Measurements from ENCODE around the gene ARFIP1.
"Not testable (repeated sequence)": the region's sequence is repeated elsewhere in the genome, so short reads cannot be mapped to it uniquely, and the experiment has no call there.

The ARFIP1 gene

DNA sequence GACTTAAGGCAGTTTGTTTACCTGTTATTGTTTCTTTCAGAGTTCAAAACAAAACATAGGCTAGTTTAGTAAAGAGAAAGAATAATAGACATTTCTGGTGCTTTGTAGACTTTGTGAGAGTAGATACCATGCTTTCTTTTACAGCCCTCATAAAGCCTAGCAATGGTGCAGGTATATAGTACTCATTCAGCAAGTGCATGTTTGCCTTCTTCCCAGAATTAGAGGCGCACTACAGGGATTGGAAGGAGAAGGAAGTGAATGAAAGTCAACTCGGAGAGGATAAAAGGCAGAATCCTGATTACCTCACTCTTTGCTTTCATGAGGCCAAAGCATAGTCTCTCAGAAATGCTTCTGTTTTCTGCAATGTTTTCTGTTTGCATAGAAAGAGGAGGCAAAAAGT is 113.2 kb downstream of the ARFIP1 start:
- DNase-seq, result no peak

DNA sequence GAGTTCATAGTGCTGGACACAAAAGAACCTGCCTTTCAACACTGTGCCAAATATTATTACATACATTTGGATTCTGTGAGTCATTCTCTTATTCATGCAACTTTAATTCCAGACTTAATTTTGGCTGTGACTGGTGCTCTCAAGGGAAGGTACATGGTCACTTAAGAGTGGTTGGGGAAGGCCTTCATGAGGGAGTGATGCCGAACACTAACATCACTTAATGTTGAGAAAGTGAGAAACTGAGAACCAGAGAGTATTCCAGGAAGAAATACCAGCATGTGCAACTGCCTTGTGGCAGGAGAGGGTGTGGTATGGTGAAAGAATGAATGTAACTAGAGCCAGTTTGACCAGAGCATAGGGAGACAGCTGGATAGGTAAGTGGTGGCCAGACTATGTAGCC is 114.9 kb downstream of the ARFIP1 start:
- no peak for DNase-seq

DNA sequence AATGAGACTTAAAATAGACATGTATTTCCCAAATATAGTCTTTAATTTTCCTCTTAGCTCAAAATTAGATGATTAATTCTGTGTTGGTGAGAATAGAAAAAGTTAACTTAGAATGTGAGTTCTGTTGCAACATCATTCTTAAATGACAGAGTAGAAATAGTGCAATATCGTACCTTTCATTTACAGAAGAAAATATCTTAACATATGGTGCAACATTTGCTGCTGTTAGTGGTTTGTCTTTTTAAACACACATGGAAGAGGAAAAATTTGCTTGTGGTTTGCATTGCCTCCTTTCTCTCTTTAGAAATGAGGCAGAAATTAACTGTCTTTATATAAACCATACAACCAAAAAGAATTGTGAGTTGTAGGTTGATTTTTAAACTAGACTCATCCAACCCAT is 117.1 kb downstream of the ARFIP1 start:
- DNase-seq, result no peak

DNA sequence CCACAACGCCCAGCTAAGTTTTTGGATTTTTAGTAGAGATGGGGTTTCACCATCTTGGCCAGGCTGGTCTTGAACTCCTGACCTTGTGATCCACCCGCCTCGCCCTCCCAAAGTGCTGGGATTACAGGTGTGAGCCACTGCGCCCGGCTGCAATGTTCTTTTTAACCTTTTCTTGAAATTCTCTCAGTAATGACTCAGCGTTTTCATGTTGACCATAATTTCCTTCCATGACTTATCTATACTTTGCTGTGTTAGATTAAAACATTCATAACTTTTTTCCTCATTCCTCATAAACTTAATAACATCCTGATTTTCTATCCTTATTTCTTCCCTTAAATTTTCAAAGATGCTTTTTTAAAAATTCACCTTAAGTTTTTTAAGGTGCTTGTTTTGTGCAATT is 118.4 kb downstream of the ARFIP1 start:
- DNase-seq, result not testable (repeated sequence)

DNA sequence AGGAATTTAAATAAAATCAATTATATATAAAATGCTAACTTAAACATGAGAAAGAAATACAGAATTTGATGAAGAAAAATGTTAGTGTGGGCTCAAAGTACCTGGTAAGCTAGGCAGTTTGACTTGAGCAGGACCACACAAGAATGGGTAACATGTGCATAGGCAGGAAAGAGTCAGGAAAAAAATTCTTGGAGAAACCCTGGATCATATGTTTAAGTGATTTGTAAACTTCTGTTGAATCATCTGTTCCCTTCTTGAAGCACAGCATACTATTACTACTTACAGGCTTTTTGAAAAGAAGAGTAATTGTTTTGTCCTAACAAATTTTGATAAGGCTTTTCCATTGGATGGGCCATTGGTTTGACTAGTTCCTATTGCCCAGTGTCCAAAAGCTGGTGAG is 118.9 kb downstream of the ARFIP1 start:
- DNase-seq, result no peak

DNA sequence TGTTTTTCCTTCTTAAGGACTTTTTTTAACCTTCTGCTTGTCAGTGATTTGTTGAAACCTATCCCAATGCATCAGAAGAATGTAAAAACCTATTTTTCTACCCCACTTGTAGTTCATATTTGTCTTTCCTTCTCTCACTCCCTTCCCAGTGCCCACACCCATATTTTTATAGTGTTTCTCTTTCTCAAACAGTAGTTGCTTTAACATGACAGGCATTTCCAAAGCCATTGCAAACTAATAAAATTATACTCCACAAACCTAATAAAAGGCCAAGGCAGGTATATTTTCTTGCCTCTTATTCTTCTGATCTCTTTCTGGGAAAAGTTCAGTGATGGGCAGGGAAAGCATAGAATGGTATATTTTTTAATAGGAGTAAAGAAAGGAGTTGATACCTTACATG is 120.6 kb downstream of the ARFIP1 start:
- no peak for DNase-seq

DNA sequence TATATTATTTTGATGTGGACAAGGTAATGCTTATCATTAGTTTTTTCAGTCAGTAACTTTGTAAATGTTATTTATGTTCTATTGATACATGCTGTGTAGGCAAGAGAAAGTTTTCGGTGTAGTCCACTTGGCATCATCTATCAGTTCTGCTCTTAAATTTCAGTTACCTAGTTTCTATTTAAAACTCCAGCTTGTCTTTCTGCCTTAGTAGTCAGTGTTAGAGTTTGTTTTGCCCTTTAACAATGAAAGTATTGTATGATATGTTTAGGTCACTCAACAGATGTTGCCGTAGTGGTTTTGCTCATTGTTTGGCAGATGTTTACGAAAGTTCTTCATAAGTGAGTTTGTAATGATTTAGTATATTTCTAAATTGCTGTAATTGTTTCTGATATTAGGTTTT is 121.5 kb downstream of the ARFIP1 start:
- DNase-seq, result peak in 1 of 58 donors; percentile 3

DNA sequence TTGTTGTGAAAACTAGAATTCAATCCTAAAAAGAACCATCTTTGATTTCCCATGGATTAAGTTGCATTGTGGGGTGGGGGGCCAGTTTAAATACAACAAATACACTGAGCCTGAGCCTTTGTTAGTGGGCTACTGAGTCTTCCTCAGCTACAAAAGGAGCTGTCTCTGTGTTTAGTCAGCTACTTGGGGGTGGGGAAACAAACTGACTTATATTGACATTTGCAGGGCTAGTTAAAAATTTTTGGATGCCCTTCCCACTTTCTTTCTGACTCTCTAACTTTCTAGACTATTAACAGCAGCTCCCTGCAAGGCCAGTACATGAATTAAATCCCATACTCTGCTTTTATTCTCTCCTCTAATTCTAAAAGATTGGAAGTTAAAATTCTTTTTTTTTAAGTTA is 123.9 kb downstream of the ARFIP1 start:
- no peak for DNase-seq

DNA sequence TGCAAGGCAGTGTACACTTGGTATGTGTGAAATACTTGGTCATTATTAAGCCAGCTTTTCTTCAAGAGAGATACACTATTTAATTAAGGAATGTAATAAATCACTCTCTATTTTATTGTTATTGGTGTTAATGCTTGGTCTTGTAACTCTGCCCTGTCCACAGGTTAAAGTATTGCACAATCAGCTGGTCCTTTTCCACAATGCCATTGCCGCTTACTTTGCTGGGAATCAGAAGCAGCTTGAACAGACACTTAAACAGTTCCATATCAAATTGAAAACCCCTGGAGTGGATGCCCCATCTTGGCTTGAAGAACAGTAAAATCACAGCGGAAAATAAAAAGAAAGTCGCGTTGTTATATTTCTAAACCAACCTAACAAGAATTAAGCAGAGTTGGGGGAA is 130.1 kb downstream of the ARFIP1 start:
- no peak for DNase-seq

DNA sequence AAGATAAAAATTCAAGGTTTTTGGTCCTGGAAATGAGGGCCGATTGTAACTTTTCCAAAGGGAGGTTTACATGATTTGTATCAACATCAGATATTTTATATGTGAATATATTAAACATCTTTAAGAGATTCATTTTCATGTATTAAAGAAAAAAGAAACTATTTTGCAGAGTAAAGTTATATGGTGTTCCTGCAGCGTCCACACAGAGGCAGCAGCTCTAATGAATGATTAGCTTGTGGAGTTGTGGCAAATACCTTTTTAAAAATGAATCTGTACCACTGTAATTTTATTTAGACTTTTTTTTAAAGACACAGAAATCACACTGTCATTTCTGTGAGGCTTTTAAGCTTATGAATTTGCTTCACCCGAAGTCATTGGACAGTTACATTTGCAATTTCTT is 130.8 kb downstream of the ARFIP1 start:
- DNase-seq, result no peak

DNA sequence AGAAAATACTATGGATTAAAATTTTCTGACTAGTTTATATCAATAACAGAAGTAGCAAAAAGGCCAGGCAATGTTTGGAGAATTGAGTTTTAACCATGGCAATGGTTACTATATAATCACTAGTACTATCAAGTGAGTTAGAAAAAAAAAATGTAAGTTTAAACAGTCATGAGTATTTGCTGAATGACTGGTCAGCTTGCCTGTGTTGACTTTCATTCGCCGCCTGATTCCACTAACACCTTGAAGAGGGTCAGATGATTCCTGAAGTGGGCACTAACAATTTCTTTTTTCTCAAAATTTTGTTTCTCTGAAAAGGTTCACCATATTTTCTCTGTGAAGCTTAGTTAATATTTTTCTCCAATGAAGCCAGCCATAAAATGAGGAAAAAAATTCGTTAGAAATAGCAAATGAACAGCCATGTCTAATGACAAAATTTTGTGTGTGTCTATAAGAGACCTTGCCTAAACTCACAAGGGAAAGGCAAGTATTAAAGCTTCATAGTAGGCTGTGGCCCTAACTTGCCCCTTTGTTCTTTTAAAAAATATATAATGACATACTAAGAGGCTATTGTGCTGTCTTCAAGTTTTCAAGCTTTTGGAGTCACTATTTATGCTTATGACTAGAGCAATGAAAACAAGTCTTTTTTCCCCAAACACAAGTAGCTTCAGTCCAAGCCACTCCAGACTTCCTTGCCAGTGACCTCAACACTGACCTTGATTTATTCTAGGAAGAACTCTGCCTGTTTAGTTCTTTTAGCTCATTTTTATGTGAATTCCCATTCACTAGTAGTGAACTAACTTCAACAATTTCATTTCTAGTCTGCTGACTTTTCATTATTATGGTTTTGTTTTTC is 138.0 kb downstream of the ARFIP1 start:
- DNase-seq, result no peak

DNA sequence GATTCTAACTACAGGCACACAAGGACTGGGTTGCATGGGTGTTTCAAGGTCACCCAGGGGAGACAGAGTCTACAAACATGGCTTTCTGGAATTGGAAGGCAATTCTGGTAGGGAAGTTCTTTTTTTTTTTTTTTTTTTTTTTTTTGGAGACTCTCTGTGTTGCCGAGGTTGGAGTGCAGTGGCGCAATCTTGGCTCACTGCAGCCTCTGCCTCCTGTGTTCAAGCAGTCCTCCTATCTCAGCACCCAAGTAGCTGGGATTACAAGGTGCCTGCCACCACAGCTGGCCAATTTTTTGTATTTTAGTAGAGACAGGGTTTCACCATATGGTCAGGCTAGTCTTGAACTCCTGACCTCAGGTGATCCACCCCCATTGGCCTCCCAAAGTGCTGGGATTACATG is 140.1 kb downstream of the ARFIP1 start:
- no peak for DNase-seq

DNA sequence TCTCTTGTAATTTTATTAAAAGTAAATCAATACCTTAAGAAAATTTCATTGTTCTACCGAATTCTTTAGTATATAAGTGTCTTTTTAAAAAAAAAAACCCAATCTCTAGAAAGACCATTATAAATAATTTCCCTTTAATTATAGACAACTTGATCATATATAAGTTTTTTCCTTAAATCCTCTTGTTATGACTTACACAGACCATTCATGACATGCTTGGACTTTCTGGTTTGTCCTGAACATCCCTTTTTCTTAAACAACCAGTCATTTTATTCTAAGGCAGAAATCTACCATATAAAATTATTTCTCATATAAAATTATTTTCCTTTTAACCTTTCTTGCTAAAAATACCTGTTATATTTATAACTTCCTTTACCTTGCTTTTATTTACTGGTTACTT is 141.0 kb downstream of the ARFIP1 start:
- DNase-seq, result no peak

DNA sequence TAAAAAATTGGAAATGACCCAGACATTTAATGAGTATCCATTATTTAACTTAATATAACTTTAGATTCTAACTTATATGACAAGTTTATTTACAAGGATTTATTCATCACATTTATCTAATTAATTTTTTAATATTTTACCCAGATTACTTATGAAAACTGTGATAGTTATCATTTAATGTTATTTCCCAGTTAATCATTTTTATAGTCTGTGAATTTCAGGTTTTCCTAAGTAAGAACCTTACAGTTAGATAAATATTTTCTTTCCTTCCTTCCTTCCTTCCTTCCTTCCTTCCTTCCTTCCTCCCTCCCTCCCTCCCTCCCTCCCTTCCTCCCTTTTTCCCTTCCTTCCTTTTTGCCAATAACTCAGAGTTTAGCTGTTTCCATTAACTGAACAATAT is 141.5 kb downstream of the ARFIP1 start:
- no peak for DNase-seq

DNA sequence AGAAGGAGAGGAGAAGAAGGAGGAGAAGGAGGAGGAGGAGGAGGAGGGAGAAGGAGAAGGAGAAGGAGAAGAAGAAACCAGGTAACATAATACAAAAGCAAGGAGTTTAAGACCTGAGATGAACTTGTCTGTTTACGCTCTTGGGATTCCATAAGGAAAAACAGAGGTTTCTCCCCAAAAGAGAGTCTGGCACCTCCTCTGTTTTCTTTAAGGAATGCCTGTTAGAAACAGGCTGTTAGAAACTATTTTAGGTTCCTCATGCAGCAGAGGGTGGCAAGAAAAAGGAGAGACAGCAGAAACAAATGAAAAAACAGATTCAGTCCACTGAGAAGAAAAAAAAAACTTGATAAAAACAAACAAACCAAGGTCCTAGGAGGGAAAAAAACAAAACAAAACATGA is 146.1 kb downstream of the ARFIP1 start:
- DNase-seq, result no peak

DNA sequence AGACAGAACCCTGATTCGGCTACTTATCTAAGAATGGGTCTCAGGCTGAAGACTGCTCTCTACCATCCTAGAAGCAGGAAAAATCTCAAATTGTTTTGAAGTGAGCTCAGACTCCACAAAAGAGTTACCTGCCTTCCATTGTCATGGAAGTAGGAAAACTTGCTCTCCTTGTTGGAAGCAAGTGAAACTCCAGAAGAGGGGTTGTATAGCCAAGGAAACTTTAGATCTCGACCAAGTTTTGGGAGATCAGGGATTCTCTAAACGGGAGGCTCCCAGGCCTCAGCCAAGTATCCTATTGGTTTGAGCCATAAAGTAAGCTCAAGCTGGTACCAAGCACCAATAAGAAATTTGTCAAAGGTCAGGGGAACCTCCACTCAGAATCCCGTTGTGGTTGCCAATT is 147.2 kb downstream of the ARFIP1 start:
- DNase-seq, result no peak

DNA sequence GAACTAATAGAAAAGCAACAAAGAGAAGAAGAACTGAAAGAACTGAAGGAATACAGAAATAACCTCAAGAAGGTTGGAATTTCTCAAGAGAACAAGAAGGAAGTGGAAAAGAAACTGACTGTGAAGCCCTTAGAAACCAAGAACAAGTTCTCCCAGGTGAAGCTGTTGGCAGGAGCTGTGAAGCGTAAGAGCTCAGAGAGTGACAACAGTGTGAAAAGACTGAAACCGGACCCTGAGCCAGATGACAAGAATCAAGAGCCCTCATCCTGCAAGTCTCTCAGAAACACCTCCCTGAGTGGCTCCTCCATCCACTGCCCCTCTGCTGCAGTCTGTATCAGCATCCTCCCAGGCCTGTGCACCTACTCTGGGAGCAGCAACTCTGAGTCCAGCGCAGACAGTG is 148.0 kb downstream of the ARFIP1 start:
- DNase-seq, result no peak

DNA sequence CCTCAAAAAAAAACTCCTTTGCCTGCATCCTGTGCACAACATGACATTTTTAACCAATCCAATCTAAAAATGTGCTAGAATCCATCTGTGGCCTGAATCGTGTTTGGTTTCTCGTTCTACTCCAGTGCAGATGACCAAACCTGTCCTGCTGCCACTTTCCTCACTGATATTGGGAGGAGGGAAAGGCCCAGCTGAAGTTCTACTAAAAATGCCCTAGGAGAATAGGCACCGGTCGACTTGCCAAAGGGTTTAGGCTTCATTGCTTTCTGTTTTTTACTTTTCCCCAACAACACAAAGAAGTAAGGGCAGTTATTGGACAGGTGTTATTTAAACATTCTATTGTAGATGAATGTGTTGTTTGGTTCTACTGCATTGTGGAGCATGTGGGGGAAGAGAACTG is 148.5 kb downstream of the ARFIP1 start:
- DNase-seq, result no peak

DNA sequence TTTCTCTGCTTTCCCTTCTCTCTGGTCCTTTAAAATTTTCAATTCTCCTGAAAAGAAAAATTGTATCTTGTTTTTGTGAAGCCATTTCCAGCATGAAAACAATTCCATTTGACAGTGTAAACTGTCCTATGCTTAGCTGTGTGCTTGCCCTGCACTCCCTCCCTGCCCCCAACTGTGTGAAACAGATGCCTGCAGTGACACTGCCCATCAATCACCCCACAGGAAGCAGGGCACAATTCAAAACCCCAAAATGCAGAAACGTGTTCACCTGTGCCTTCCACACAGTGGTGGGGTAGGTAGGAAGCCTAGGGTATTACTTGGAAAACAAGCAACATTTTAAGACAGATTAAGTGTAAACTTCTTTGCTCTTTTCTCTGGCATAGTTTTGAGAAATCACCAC is 150.1 kb downstream of the ARFIP1 start:
- no peak for DNase-seq

DNA sequence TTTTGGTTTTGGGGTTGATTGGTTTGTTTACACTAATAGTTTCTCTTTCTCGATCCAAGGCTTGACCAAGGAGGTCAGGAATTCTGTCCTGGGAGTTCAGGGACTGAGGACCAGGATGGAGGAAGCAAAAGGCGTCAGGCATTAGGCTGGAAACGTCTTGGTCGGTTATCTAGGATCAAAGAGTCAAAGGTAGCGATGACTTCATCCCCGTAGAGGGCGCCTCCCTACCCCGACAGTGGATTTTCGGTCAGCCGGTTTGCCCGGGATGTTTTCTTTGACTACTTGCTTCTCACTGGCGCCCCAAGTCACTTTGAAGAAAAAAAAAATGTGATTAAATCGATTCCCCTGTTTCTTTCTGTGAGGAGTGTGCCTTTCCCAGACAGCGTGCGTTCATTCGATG is 155.4 kb downstream of the ARFIP1 start:
- DNase-seq, result no peak

DNA sequence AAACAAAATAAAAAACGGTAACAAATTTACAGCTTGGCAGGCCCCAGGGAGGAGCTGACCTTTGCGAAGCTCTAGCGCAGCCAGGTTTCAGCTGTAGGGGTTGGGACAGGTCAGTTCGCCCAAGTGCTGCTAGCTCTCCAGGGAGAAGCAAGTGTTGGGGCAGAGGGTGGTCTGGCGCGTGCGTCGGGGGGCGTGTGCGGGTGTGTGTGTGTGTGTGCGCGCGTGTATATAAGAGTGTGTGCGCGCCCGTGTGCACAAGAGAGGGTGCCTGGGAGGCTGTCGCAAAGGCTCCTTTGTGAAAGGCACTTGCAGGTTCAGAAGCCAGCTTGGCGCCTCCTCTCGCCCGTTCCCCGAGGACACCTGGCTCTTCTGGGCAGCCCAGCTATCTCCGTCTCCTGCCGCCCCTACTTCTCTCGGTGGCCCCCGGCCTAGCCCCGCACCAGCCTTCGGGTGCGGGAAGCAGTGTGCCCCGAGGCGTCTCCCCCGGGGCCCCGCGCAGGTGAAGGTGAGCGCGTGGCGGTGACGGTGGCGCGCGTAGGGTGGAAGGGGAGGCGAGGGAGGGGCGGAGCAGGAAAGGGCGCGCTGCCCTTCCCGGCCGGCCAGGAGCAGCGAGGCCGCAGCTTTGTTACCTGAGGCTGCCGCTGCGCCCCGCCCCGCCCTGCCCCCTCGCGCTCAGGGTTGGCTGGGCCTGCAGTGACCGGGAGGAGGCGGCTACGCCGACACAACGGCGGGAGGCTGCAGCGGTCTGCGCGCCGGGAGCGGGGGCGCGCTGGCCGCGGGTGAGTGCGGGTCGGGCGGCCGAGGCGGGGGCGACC is 156.1 kb downstream of the ARFIP1 start, which contains the start of gene FHDC1:
TSS of gene FHDC1 (plus strand) at position 693 of the 815 bp plus-strand sequence. CDS start 6,735 bp downstream, outside the sequence.
- DNase-seq, result peak in 3 of 58 donors; percentile 21 to 66 (median 22)

Measured in anterior cingulate cortex (tissue), 58 donors.